Small intestine (tissue), 7 donors: ENCODE results near the gene CD7. TPM values are rescaled to one million over a fixed set of nuclear protein-coding genes. Genes with fewer than 3 reads are reported as not detected.
A peak's percentile ranks its signal among the peaks of the same experiment; 100 is the strongest.

ENCODE experiments used
- DNase-seq, 2 donors: peaks; one replicate each; pipeline versions ENCODE4 v3.0.0 to v3.0.0-alpha.2; 2013
- FAIRE-seq: peaks from 2 replicates; lab custom pipeline; 2012; peaks lifted over from hg19 to GRCh38; lab: Jason Lieb, UNC
- H3K27ac ChIP-seq, 3 donors: one replicate each; pipeline ENCODE4 v1.5.1; 2013; ENCODE audit warnings: low read length in 2 of 3, mild to moderate bottlenecking in 2 of 3, control low read depth in 1 of 3, inconsistent platforms in 1 of 3, low read depth in 1 of 3, moderate library complexity in 1 of 3
- H3K27me3 ChIP-seq, 3 donors: one replicate each; pipeline ENCODE4 v1.6.1; 2013; ENCODE audit warnings: low read length in 3 of 3, inconsistent platforms in 1 of 3; ENCODE audit not compliant: control insufficient read depth in 3 of 3, insufficient read depth in 3 of 3
- H3K36me3 ChIP-seq, 3 donors: one replicate each; pipeline ENCODE4 v1.6.1; 2013; ENCODE audit warnings: low read length in 3 of 3, inconsistent platforms in 1 of 3, low read depth in 1 of 3, mild to moderate bottlenecking in 1 of 3, moderate library complexity in 1 of 3; ENCODE audit not compliant: control insufficient read depth in 3 of 3, insufficient read depth in 2 of 3
- H3K4me1 ChIP-seq, 3 donors: one replicate each; pipeline ENCODE4 v1.6.1; 2013; ENCODE audit warnings: low read length in 2 of 3, inconsistent platforms in 1 of 3, low read depth in 1 of 3, mild to moderate bottlenecking in 1 of 3, moderate library complexity in 1 of 3; ENCODE audit not compliant: control insufficient read depth in 3 of 3, insufficient read depth in 2 of 3
- H3K4me3 ChIP-seq, 3 donors: one replicate each; pipeline ENCODE4 v1.5.1; 2013; ENCODE audit warnings: low read length in 3 of 3, control low read depth in 1 of 3, inconsistent platforms in 1 of 3, low read depth in 1 of 3, mild to moderate bottlenecking in 1 of 3, moderate library complexity in 1 of 3
- H3K9me3 ChIP-seq, 2 donors: one replicate each; pipeline ENCODE4 v1.6.1; 2013; ENCODE audit warnings: low read depth in 1 of 2, low read length in 1 of 2; ENCODE audit not compliant: control insufficient read depth in 2 of 2, insufficient read depth in 1 of 2
- WGBS, 3 donors: extraction: QIAGEN DNeasy Blood & Tissue Kit; methylation state at CpG; one replicate each; pipeline ENCODE4 v1.1.7; 2013; 5-methylcytosine and 5-hydroxymethylcytosine counted together
- polyA plus RNA-seq, 4 donors: library from polyadenylated mRNA; stranded (reverse) in 3 of 4; unstranded in 1 of 4; fragments of 200-250 nt in 3 of 4; fragments of 120-200 nt in 1 of 4; gene quantifications; one replicate each; pipeline versions ENCODE4 v1.2.1 to v1.2.3, GENCODE V29; 2013
- donor health status: healthy with polysubstance abuse.
- donor health status: control.
- donor health status: control.
- donor health status: Bipolar disorder and iron deficiency.
- donor health status: healthy.

Gene CD7
- polyA plus RNA-seq, 4 donors: 3.4 to 10.8 (median 7.7) TPM

- FAIRE-seq (no peak), DNase-seq (no peak)
- Histone ChIP-seq H3K27me3 (no peaks in the 10 kb centered on the region), H3K27ac (no peak overlapping the region), H3K9me3 (peaks cover 0 to 3% of the 10 kb centered on the region in 2 donors), H3K4me1 (peaks cover 0 to 27% (median 0%) of the 10 kb centered on the region in 3 donors), H3K36me3 (peaks cover 0 to 13% (median 0%) of the 10 kb centered on the region in 3 donors), H3K4me3 (no peak overlapping the region)
- 78 to 83% (median 82%) methylated on average over 25 to 28 of the region's 28 CpGs for WGBS, 3 donors
Measured at GRCh38 chr17:82322526-82323453, 5.4 kb upstream of the CD7 start.

DNA sequence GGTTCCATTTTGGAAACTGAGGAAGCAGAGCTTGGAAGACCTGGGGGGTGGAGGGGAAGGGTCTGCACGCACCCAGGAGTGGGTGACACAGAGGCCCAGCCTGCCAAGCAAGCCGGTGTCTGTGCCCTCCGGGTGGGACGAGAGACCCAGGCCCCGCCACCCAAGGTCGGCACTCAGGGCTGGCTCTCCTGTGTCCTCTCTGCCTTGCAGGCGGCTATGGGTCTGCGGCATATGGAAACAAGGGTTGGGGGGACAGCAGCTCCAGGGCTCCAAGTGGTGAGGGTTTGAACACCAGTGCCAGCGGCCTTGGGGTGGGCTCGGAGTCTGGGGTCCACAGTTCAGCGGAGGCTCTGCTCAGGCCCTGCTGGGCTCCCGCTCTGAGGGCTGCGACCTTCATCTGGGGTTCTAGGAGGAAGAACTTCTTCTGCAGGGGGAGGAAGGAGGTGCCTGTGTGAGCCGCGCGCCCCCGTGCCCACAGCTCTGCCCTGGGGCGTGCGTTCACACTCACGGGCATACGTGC lies 4.6 kb upstream of the CD7 start:
- FAIRE-seq: no peak
- no peaks in the 10 kb centered on the region for H3K27me3 ChIP-seq
- H3K27ac ChIP-seq: no peak overlapping the region
- H3K4me1 ChIP-seq: peaks cover 0 to 27% (median 0%) of the 10 kb centered on the region in 3 donors
- no peak for DNase-seq
- peaks cover 0 to 10% (median 0%) of the 10 kb centered on the region in 3 donors for H3K36me3 ChIP-seq
- peaks cover 0 to 3% of the 10 kb centered on the region in 2 donors for H3K9me3 ChIP-seq
- WGBS, 3 donors: 64 to 72% (median 65%) methylated on average over 17 to 21 of the region's 21 CpGs
- H3K4me3 ChIP-seq: no peak overlapping the region

- Histone ChIP-seq H3K36me3 (peaks cover 0 to 10% (median 0%) of the 10 kb centered on the region in 3 donors), H3K9me3 (peaks cover 0 to 3% of the 10 kb centered on the region in 2 donors), H3K27me3 (peaks cover 0 to under 1% (median 0%) of the 10 kb centered on the region in 3 donors), H3K4me1 (peaks cover 0 to 30% (median 0%) of the 10 kb centered on the region in 3 donors), H3K27ac (peak overlapping the region in 1 of 3 donors; percentile 22), H3K4me3 (peak overlapping the region in 1 of 3 donors; percentile 27)
- DNase-seq: peak in 1 of 2 donors; percentile 36
- no peak for FAIRE-seq
- WGBS, 3 donors: 28 to 41% (median 28%) methylated on average over 62 to 65 of the region's 65 CpGs
Measured at GRCh38 chr17:82320956-82321927, 3.8 kb upstream of the CD7 start.

- Histone ChIP-seq H3K27me3 (peaks cover 0 to 3% (median 0%) of the 10 kb centered on the region in 3 donors), H3K9me3 (peaks cover 0 to 3% of the 10 kb centered on the region in 2 donors), H3K4me3 (peak overlapping the region in 1 of 3 donors; percentile 27), H3K27ac (peak overlapping the region in 1 of 3 donors; percentile 12), H3K4me1 (peaks cover 0 to 33% (median 0%) of the 10 kb centered on the region in 3 donors), H3K36me3 (peaks cover 0 to 7% (median 0%) of the 10 kb centered on the region in 3 donors)
- 23 to 66% (median 33%) methylated on average over 25 to 26 of the region's 26 CpGs for WGBS, 3 donors
- no peak for FAIRE-seq
- peak in 1 of 2 donors; percentile 66 for DNase-seq
Measured at GRCh38 chr17:82320140-82320840, 2.9 kb upstream of the CD7 start.

GRCh38 chr17:82319619-82320062 lies 2.2 kb upstream of the CD7 start:
- Histone ChIP-seq H3K9me3 (peaks cover 0 to 3% of the 10 kb centered on the region in 2 donors), H3K4me3 (no peak overlapping the region), H3K27me3 (peaks cover 0 to 3% (median 0%) of the 10 kb centered on the region in 3 donors), H3K4me1 (peaks cover 0 to 33% (median 0%) of the 10 kb centered on the region in 3 donors), H3K36me3 (peaks cover 0 to 7% (median 0%) of the 10 kb centered on the region in 3 donors), H3K27ac (no peak overlapping the region)
- WGBS, 3 donors: 90 to 94% (median 93%) methylated on average over 35 of the region's 35 CpGs
- FAIRE-seq (no peak), DNase-seq (no peak)

DNA sequence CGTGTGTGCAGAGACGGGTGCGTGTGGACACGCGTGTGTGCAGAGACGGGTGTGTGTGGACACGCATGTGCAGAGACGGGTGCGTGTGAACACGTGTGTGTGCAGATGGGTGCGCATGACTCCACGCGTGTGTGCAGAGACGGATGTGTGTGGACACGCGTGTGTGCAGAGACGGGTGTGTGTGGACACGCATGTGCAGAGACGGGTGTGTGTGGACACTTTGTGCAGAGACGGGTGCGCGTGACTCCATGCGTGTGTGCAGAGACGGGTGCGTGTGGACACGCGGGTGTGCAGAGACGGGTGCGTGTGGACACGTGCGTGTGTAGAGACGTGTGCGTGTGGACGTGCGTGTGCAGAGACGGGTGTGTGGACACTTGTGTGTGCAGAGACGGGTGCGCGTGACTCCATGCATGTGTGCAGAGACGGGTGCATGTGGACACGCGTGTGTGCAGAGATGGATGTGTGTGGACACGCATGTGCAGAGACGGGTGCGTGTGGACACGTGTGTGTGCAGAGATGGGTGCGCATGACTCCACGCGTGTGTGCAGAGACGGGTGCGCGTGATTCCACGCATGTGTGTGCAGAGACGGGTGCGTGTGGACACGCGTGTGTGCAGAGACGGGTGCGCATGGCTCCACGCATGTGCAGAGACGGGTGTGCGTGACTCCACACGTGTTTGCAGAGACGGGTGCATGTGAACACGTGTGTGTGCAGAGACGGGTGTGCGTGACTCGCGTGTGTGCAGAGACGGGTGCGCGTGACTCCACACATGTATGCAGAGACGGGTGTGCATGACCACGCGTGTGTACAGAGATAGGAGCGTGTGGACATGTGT lies 1.6 kb upstream of the CD7 start:
- DNase-seq (no peak), FAIRE-seq (no peak)
- Histone ChIP-seq H3K27ac (no peak overlapping the region), H3K4me3 (no peak overlapping the region), H3K36me3 (peaks cover 0 to 7% (median 0%) of the 10 kb centered on the region in 3 donors), H3K27me3 (peaks cover 0 to 3% (median 0%) of the 10 kb centered on the region in 3 donors), H3K9me3 (peaks cover 0 to 3% of the 10 kb centered on the region in 2 donors), H3K4me1 (peaks cover 0 to 33% (median 0%) of the 10 kb centered on the region in 3 donors)
- WGBS, 3 donors: 96 to 97% (median 96%) methylated on average over 76 of the region's 76 CpGs

GRCh38 chr17:82318169-82318498 lies 726 bp upstream of the CD7 start:
- H3K27me3 ChIP-seq: peaks cover 0 to 3% (median 0%) of the 10 kb centered on the region in 3 donors
- WGBS, 3 donors: 95 to 97% (median 96%) methylated on average over 18 to 20 of the region's 20 CpGs
- peaks cover 0 to 33% (median 0%) of the 10 kb centered on the region in 3 donors for H3K4me1 ChIP-seq
- FAIRE-seq (no peak), DNase-seq (no peak)
- no peak overlapping the region for H3K4me3 ChIP-seq
- no peak overlapping the region for H3K27ac ChIP-seq
- peaks cover 0 to 7% (median 0%) of the 10 kb centered on the region in 3 donors for H3K36me3 ChIP-seq
- peaks cover 0 to 3% of the 10 kb centered on the region in 2 donors for H3K9me3 ChIP-seq
